ENCODE data around the gene MSH5.

DNA sequence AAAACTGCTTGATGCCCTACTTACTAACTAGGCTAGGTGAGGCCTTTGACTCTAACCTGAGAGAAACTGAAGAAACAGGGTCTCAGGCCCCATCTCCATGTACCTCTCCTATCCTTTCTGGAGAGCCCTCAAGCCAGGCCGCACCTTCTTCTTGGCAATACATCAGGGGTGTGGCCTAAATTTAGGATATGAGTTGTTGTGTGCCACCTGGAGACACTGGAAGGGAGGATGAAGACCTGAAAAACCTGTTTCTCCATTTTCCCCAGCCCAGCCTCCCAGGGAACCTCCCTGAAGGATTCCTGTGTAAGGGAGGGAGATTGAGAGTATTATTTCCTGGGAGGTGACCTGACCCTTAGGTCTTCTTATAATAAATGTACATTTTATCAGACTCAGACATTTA lies 21.5 kb upstream of the MSH5 start:
- no peak for TF ChIP-seq CTCF (IDR thresholded peaks at IDR 0.05)
- TF ChIP-seq POLR2AphosphoS5 (IDR thresholded peaks at IDR 0.05; ENCODE audit: low read depth, low read length), result no peak

All from Panc1 (cell line).